HG02798 (cell line): ENCODE measurements around the gene RPL36.
"Not testable (repeated sequence)": the region's sequence is repeated elsewhere in the genome, so short reads cannot be mapped to it uniquely, and the experiment has no call there.

Experiments
- ATAC-seq: cut with Tn5 transposase; IDR thresholded peaks from one replicate; pipeline ENCODE4 v1.9.1; 2021; ENCODE audit warnings: mild to moderate bottlenecking; ENCODE audit not compliant: unreplicated experiment, poor library complexity

Gene RPL36

GRCh38 chr19:5687360-5688198 is 2.5 kb upstream of the RPL36 start:
- no peak for ATAC-seq

GRCh38 chr19:5688262-5688881 is 1.7 kb upstream of the RPL36 start:
- not testable (repeated sequence) for ATAC-seq

GRCh38 chr19:5690955-5691821 is 1.1 kb downstream of the RPL36 start:
- ATAC-seq = no peak

GRCh38 chr19:5691822-5692722 is 2.0 kb downstream of the RPL36 start:
- no peak for ATAC-seq

- no peak for ATAC-seq
Observed at GRCh38 chr19:5692723-5693194, 2.7 kb downstream of the RPL36 start.

GRCh38 chr19:5693195-5694166 is 3.4 kb downstream of the RPL36 start:
- ATAC-seq = no peak

GRCh38 chr19:5694167-5694955 is 4.3 kb downstream of the RPL36 start:
- no peak for ATAC-seq

- ATAC-seq = no peak
Observed at GRCh38 chr19:5694956-5695648, 5.0 kb downstream of the RPL36 start.

GRCh38 chr19:5695649-5696195 is 5.6 kb downstream of the RPL36 start:
- no peak for ATAC-seq

- no peak for ATAC-seq
Observed at GRCh38 chr19:5696196-5697021, 6.3 kb downstream of the RPL36 start.

- no peak for ATAC-seq
Observed at GRCh38 chr19:5697022-5697889, 7.2 kb downstream of the RPL36 start.

GRCh38 chr19:5697890-5698634 is 8.0 kb downstream of the RPL36 start:
- ATAC-seq = no peak

GRCh38 chr19:5698635-5699422 is 8.7 kb downstream of the RPL36 start:
- no peak for ATAC-seq
